ENCODE measurements around the gene TRMT11.

The TRMT11 gene

GRCh38 chr6:126067073-126067472, 80.7 kb downstream of the TRMT11 start:
- no peaks in the 10 kb centered on the region for H3K36me3 ChIP-seq (ENCODE audit: insufficient read depth, low read length)
- H3K4me1 ChIP-seq (ENCODE audit: insufficient read depth, low read length, severe bottlenecking), result no peaks in the 10 kb centered on the region
- no peaks in the 10 kb centered on the region for H3K9me2 ChIP-seq (ENCODE audit: low read depth, low read length)
- H3K4me3 ChIP-seq (ENCODE audit: low read depth, low read length, poor library complexity, severe bottlenecking), result no peak overlapping the region
- no peaks in the 10 kb centered on the region for H4K20me1 ChIP-seq (ENCODE audit: insufficient read depth, low read length)
- H3K27me3 ChIP-seq (ENCODE audit: insufficient read depth, low read length), result no peaks in the 10 kb centered on the region
- TF ChIP-seq CTCF (IDR thresholded peaks at IDR 0.05; ENCODE audit: low read length), result no peak
- TF ChIP-seq EZH2 (IDR thresholded peaks at IDR 0.05; ENCODE audit: borderline replicate concordance, low read length), result no peak
- no peaks in the 10 kb centered on the region for H3K79me2 ChIP-seq (ENCODE audit: insufficient read depth, low read length)
- H3K27ac ChIP-seq (ENCODE audit: low read depth, low read length, poor library complexity, severe bottlenecking), result no peak overlapping the region
- no peak overlapping the region for H2AFZ ChIP-seq (ENCODE audit: low read length)
- no peaks in the 10 kb centered on the region for H3F3A ChIP-seq (ENCODE audit: insufficient read depth, low read length)
- H3K4me2 ChIP-seq (ENCODE audit: low read length), result no peak overlapping the region
- H3K9me3 ChIP-seq (ENCODE audit: low read length), result no peaks in the 10 kb centered on the region
- no peak overlapping the region for H3K9ac ChIP-seq (ENCODE audit: low read length)

- H2AFZ ChIP-seq (ENCODE audit: low read length), result no peak overlapping the region
- no peaks in the 10 kb centered on the region for H3K36me3 ChIP-seq (ENCODE audit: insufficient read depth, low read length)
- TF ChIP-seq EZH2 (IDR thresholded peaks at IDR 0.05; ENCODE audit: borderline replicate concordance, low read length) (no peak), CTCF (IDR thresholded peaks at IDR 0.05; ENCODE audit: low read length) (no peak)
- H3K9me3 ChIP-seq (ENCODE audit: low read length), result no peaks in the 10 kb centered on the region
- no peaks in the 10 kb centered on the region for H3F3A ChIP-seq (ENCODE audit: insufficient read depth, low read length)
- no peak overlapping the region for H3K4me3 ChIP-seq (ENCODE audit: low read depth, low read length, poor library complexity, severe bottlenecking)
- no peak overlapping the region for H3K9ac ChIP-seq (ENCODE audit: low read length)
- H3K27ac ChIP-seq (ENCODE audit: low read depth, low read length, poor library complexity, severe bottlenecking), result no peak overlapping the region
- no peaks in the 10 kb centered on the region for H4K20me1 ChIP-seq (ENCODE audit: insufficient read depth, low read length)
- no peaks in the 10 kb centered on the region for H3K4me1 ChIP-seq (ENCODE audit: insufficient read depth, low read length, severe bottlenecking)
- H3K4me2 ChIP-seq (ENCODE audit: low read length), result no peak overlapping the region
- no peaks in the 10 kb centered on the region for H3K27me3 ChIP-seq (ENCODE audit: insufficient read depth, low read length)
- no peaks in the 10 kb centered on the region for H3K9me2 ChIP-seq (ENCODE audit: low read depth, low read length)
- H3K79me2 ChIP-seq (ENCODE audit: insufficient read depth, low read length), result no peaks in the 10 kb centered on the region
Observed at GRCh38 chr6:126069449-126069848, 83.1 kb downstream of the TRMT11 start.

GRCh38 chr6:126071000-126071647, 84.8 kb downstream of the TRMT11 start:
- no peaks in the 10 kb centered on the region for H3F3A ChIP-seq (ENCODE audit: insufficient read depth, low read length)
- H3K9me3 ChIP-seq (ENCODE audit: low read length), result no peaks in the 10 kb centered on the region
- H4K20me1 ChIP-seq (ENCODE audit: insufficient read depth, low read length), result no peaks in the 10 kb centered on the region
- no peaks in the 10 kb centered on the region for H3K27me3 ChIP-seq (ENCODE audit: insufficient read depth, low read length)
- H3K36me3 ChIP-seq (ENCODE audit: insufficient read depth, low read length), result no peaks in the 10 kb centered on the region
- TF ChIP-seq EZH2 (IDR thresholded peaks at IDR 0.05; ENCODE audit: borderline replicate concordance, low read length), result no peak
- no peak overlapping the region for H2AFZ ChIP-seq (ENCODE audit: low read length)
- H3K9me2 ChIP-seq (ENCODE audit: low read depth, low read length), result no peaks in the 10 kb centered on the region
- H3K27ac ChIP-seq (ENCODE audit: low read depth, low read length, poor library complexity, severe bottlenecking), result no peak overlapping the region
- no peak overlapping the region for H3K4me3 ChIP-seq (ENCODE audit: low read depth, low read length, poor library complexity, severe bottlenecking)
- H3K9ac ChIP-seq (ENCODE audit: low read length), result no peak overlapping the region
- no peak overlapping the region for H3K4me2 ChIP-seq (ENCODE audit: low read length)
- H3K4me1 ChIP-seq (ENCODE audit: insufficient read depth, low read length, severe bottlenecking), result no peaks in the 10 kb centered on the region
- H3K79me2 ChIP-seq (ENCODE audit: insufficient read depth, low read length), result no peaks in the 10 kb centered on the region

- H3F3A ChIP-seq (ENCODE audit: insufficient read depth, low read length), result no peaks in the 10 kb centered on the region
- no peak overlapping the region for H3K4me2 ChIP-seq (ENCODE audit: low read length)
- no peak overlapping the region for H2AFZ ChIP-seq (ENCODE audit: low read length)
- H4K20me1 ChIP-seq (ENCODE audit: insufficient read depth, low read length), result no peaks in the 10 kb centered on the region
- H3K27ac ChIP-seq (ENCODE audit: low read depth, low read length, poor library complexity, severe bottlenecking), result no peak overlapping the region
- H3K4me3 ChIP-seq (ENCODE audit: low read depth, low read length, poor library complexity, severe bottlenecking), result no peak overlapping the region
- H3K36me3 ChIP-seq (ENCODE audit: insufficient read depth, low read length), result no peaks in the 10 kb centered on the region
- no peak overlapping the region for H3K9ac ChIP-seq (ENCODE audit: low read length)
- H3K79me2 ChIP-seq (ENCODE audit: insufficient read depth, low read length), result no peaks in the 10 kb centered on the region
- H3K9me3 ChIP-seq (ENCODE audit: low read length), result no peaks in the 10 kb centered on the region
- H3K9me2 ChIP-seq (ENCODE audit: low read depth, low read length), result no peaks in the 10 kb centered on the region
- TF ChIP-seq EZH2 (IDR thresholded peaks at IDR 0.05; ENCODE audit: borderline replicate concordance, low read length) (no peak), CTCF (IDR thresholded peaks at IDR 0.05; ENCODE audit: low read length) (no peak)
- H3K27me3 ChIP-seq (ENCODE audit: insufficient read depth, low read length), result no peaks in the 10 kb centered on the region
- H3K4me1 ChIP-seq (ENCODE audit: insufficient read depth, low read length, severe bottlenecking), result no peaks in the 10 kb centered on the region
Observed at GRCh38 chr6:126072172-126072571, 85.8 kb downstream of the TRMT11 start.
